NCI-H146 treated with DMSO at 0.1 percent for 48 hours (cell line): ENCODE measurements around the gene ABHD13.
"Not testable (repeated sequence)": the region's sequence is repeated elsewhere in the genome, so short reads cannot be mapped to it uniquely, and the experiment has no call there.

Experiments
- DNase-seq: peaks from one replicate; lab custom pipeline; 2025; ENCODE audit not compliant: unreplicated experiment; lab: John Stamatoyannopoulos, UW

The ABHD13 gene

DNA sequence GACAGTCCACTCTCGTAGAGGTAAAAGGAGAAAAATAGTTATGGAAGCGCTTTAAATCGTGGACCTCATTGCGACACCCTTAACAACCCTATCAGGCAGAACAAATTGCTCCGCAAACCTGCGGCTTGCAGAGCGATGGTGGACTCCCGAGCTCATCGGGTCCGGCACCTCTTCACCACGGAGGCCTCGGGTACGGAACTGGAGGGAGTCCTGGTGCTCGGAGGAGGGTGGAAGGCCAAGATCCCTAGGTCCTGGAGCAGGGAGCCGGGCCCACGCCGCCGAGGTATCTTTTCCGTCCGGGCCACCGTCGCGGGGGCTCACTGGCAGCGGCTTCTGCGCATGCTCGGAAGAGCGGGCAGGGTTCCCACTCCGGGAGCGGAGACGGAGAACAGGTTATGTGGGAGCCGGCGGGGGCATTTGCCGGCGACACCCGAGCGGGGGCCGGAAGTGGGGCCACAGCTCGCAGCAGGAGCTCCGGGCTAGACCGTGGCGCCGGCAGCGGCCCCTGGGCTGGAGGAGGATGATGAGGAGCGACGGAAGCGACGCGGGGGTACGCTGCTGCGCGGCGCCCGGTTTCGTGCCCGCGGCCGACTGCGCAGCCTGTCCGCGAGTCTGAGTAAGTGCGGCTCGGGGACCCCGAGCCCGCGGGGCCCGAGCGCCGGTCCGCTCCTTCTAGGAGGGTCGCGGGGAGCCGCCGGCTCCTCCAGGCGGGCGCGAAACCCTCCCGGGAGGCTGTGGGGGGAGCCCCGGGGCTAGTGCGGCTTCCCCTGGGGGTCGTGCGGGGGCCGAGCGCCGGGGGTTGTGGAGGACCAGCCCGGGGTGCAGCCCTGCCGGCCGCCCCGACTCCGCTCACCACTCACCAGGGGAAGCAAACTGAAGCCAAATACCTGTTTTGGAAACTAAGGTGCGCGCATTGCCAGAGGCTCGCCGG lies at the start of gene ABHD13:
Gene ABHD13 (plus strand): TSS at position 349 of the 931 bp plus-strand sequence. CDS start 10,827 bp downstream, outside the sequence.
- peak; percentile 88 for DNase-seq

DNA sequence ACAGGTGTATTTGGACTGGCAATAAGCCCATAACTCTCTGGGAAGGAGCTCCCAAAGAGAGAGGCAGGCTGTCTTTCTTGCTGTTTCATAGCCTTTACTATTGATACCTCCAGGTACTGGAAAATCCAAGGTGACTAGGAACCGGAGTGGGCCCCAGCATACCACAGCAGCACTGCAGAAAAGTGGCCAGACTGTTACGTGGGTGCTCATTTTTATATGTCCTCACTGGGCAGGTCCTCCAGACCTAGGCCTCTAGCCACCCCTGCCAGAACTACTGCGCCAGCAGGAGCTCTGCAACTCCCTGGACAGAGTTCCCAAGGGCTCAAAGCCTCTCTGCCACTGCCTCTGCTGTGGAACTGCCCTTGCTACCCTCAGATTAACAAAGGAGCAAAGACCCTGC lies 49.3 kb upstream of the ABHD13 start:
- DNase-seq, result no peak

DNA sequence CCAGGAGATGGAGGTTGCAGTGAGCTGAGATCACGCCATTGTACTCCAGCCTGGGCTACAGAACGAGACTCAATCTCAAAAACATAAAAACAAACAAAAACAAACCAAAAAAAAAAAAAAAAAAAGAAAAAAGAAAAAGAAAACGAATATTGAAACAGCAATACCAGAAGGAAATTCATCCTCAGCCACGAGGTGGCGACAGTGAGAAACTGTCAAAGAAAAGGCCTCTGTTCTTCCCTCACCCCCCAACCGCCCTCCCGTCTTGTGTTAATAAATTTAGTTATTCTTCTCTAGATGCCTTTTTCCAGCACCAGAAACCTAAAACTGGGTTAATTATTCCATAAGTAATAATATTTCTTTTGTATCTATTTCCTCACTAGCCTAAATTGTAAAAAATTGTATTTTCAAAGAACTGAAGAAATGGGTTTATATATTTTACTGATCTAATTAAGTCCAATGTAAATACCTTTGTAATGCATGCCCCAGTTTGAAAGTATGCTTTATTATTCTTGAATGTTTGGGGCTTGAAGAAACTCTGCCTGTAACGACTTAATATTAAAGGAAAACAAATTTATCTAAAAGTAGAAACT lies 41.4 kb upstream of the ABHD13 start:
- no peak for DNase-seq

DNA sequence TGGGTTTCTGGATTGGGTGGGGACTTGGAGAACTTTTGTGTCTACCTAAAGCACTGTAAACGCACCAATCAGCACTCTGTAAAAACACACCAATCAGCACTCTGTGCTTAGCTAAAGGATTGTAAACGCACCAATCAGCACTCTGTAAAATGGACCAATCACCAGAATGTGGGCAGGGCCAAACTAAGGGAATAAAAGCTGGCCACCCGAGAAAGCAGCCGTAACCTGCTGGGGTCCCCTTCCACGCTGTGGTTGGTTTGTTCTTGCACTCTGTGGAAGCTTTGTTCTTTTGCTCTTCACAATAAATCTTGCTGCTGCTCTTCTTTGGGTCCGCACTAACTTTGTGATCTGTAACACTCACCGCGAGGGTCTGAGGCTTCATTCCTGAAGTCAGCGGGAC lies 40.1 kb upstream of the ABHD13 start:
- DNase-seq, result no peak

DNA sequence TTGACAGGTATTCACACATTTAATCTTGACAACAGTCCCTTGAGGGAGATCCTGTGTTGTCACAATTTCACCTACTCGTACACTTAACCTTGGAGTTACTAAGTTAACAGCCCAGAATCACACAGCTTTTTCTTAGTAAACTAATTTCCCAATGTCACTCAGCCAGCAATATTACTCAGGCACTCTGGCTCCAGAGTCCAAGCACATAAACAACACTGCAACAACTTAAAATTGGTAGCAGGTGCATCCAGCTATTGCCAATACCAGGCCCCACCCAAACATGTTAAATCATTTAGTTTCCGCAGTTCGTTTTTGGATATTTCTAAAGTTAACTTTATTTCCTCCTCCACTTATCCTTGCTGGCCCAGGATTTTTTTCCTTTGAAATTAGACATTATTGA lies 35.5 kb upstream of the ABHD13 start:
- DNase-seq, result no peak

DNA sequence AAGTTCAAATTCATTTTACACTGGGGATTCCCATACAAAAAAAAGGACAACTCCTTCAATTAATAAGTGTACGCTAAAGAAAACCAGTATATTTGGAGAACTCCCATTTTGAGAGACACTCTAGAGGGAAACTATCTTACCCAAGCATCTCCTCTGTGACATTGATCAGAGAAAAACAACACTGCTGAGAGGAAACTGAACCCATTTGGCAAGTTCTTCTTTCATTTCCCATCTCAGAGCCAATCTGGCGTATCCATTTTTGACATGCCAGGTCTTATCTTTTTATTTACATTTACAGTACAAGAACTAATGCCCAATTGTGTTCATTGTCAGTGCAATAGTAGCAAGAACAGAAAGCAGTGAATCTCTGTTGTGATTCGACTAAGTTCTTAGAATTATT lies 33.0 kb upstream of the ABHD13 start:
- no peak for DNase-seq

DNA sequence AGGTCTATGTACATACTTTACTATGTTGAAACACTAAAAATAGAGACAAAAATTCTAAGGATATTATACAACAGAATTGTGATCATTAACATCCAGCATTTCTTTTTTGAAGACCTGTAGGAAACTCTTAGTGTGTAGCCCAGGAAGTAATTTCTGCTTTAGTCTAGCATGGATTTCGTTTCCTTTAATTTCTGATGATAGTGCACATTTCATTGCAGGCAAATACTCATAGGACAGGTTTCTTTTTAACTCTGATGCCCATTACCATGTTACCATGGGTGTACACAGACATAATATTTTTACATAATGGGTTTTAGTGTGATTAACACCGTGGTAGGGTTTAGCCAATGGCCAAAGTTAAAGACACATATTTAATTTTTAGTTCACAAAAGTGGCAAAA lies 29.9 kb upstream of the ABHD13 start:
- DNase-seq, result no peak

DNA sequence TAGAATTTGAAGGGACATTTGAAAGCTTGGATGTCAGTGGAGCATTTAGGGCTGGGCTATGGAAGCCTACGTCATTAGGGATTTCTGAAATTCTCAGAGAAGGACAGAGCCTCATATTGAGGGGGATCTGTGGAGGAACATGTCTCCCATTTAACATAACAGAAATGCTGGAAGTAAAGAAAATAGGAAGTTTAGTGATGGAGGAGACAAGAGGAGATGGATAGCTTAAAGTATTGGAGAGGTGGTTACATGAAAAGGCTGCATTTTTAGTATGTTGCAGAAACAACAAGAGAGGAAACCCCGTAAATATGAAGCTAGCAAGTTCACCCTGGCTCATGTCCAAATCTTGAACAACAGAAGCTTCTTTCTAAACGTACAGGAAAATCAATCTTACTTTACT lies 27.3 kb upstream of the ABHD13 start:
- no peak for DNase-seq

DNA sequence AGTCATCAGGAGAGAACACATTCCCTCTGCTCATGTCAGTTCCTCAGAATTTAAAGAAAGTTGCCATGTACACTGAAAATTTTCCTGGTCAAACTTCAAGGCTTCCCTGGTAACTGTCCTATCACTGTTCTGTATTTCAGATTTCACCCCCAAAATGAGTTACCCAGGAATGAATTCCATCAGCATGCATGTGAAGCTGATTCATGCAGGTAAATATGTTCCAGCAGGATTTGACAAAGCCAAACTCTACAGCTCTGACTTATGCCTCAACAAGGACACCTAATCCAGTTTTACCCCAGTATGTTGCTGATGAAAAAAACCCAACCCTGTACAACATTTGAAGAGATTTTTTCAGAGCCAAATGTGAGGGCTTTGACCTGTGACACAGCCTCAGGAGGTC lies 24.4 kb upstream of the ABHD13 start:
- no peak for DNase-seq

DNA sequence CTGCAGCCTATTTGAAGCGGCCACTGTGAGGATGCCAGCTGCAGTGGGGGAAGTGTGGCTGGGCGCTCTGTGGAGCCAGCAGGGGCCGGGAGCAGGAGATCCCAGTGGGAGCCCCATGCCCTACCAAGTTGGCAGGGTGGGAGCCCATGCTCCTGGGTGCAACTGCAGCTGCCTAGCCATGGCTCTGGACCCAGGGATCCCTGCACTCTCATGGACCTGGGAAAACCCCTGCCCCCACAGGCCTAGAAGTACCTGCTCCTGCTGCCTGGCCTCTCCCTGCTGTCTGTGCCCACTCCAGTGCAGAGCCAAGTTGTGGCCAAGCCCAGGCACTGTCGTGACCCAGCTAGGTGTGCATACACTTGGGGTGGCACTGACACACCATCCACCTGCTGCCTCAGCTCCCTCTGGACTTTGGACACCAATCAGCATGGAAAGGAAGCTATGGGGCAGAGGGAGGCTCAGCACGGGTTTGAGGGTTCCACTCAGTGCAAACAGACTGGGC lies 23.7 kb upstream of the ABHD13 start:
- no peak for DNase-seq

DNA sequence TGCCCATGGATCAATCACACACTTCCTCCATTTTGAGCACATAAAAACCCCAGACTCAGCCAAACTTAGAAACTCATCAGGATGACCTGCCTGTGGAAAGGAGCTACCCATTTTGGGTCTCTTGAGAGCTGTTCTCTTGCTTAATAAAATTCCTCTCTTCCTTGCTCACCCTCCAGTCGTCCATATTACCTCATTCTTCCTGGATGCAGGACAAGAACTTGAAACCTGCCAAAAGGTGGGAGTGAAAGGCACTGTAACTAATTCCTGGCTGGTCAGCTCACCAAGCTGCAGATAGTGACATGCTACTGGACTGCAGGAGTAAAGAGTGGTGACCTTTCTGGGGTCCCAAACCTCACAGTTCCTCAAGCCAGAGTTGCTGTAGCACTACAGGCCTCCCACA lies 23.0 kb upstream of the ABHD13 start:
- DNase-seq, result no peak

DNA sequence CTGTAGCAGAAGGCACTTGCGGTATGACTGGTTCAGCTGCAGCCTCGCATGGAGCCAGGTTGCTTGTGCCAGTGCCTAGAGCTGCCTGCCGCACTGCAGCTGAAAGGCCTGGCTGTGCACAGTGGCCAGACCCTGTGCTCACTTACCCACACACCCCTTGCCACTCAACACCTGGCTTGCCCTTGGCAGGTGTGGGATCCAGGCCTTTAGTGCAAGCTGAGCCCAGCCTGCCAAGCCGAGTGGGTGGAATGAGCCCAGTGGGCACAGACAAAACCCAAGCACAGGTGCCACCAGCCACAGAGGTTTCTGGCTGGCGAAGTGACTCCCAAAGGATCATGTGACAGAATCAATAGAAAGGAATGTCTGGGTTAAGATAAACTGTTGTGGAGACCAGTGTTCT lies 22.3 kb upstream of the ABHD13 start:
- no peak for DNase-seq

DNA sequence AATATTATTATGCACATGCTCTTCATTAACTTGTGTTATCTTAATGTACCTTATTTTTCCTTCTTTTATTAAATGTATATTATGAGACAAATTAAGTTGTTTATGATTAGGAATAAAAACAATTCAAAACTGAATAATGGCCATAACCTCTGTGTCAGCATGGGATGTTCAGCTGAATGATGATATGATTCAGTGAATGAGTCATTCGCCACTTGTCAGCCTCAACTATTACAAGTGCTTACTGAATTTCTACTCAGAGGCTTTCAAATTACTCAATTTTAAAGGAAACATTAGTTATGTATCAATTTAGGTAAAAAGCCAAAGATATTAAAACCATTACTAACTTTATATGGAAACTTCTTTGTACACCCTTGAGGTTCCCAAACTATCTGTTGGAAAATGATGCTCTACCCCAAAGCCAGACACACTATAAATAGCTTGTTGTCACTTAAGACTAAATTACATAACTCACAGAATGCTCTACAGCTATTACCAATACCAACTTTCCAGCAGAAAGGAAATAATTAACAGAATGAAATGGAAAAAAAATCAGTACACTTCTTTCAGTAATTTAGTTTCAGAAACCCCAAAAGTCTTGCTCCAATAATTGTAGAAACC lies 17.3 kb upstream of the ABHD13 start:
- no peak for DNase-seq

DNA sequence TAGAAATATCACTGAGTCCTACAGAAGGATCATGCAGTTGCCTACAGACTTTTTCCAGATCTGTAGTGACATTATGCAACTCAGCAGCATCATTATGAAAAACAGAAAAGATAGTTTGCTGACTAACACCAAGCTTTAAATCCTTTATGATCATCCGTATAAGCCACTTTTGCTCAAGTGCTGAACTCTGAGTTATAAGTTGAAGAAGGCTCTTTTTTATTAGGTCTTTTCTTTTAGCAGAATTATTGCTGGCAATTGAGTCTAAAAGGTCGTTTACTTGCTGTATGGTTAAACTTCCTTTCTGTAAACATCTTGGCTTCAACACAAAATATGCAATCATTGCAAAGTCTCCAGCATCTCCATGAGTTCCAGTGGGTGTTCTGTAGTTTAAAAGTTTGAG lies 7.6 kb upstream of the ABHD13 start:
- no peak for DNase-seq

DNA sequence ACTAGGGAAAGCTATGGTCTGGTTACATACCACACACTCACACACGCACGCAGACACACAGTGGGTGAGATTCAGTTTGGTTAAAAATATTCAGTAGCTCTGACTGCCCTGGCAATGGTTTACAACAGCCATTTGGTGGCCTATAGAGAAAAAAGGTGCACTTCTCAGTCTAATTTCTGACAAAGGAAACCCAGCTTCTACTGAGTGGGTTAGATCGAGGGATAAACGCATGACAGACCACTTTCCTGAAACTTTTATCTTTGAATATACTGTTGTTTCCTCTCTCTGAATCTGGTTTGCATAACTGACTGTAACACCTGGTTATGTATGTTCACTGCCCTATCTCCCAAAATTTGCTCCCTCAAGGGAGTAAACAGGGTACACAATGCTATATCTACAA lies 5.3 kb upstream of the ABHD13 start:
- no peak for DNase-seq

DNA sequence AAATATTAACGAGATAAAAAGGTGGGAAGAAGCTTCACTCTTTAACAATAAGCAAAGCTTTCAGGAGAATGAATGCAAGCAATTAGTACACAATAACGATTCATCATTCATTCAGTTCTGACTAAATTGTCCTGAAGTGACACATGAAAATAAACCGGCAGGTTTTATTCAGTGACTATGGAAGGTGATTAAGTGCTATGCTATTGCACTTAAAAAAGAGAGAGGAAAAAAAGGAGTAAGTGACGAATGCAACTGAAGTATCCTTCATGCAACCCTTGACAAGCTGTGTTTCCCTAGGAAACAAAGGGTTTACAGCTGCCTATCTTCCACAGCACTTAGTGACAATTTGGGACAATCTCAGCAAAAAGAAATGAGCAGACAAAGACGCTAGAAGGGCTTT lies 4.2 kb upstream of the ABHD13 start:
- DNase-seq, result no peak

DNA sequence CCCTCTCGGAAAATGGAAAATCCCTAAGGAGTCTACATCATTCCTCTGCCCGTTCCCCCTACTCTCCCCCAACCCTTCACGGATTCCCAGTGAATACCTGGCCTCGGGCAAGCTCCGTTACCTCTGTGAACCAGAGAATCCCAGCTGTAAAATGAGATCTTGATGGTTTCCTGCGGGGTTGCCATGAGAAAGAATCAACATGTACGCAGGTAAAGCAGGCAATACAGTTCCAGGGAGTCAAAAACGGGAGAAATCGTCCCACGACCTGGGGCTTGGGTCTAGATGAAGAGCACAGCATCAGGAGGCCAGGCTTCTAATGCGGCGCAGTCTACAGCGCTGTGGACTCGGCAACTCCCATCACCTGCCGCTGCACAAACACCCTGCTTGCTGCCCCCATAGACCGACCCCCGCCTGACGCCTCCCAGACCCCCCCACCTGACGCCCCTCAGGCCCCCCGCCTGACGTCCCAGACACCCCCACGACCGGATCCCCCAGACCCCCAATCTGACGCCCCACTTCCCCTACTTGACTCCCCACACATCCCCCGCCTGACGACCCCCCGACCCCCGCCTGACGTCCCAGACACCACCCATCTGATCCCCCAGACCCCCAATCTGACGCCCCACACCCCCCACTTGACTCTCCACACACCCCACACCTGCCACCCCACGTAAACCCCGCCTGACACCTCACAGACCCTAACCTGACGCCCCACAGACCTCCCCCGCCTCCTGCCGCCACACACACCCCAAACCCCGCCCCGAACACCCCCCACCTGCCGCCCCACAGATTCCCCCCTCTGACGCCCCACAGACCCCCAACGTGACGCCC lies 3.5 kb upstream of the ABHD13 start:
- DNase-seq, result peak; percentile 48

DNA sequence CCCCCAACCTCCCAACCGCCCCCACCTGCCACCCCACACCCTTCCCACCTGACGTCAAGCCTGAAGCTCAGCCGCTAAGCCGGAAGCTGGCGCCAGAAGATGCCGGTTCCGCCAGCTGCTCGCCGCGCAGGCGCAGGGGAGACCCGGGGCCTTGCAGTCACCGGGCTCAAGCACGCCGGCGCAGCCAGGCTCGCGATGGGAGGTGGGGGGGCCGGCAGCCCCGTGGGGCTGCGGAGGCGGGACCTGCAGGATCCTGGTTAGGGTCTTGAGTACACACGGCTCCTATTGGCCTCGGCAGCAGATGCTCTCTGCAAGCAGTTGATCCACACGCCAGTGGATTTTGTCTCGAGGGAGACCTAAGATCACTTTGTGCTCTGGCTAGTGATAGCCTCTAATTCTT lies 2.8 kb upstream of the ABHD13 start, which contains the start of gene LIG4:
Gene LIG4 (minus strand): TSS at position 101 of the 400 bp plus-strand sequence. CDS start 4,268 bp downstream, outside the sequence.
- DNase-seq, result peak; percentile 83

DNA sequence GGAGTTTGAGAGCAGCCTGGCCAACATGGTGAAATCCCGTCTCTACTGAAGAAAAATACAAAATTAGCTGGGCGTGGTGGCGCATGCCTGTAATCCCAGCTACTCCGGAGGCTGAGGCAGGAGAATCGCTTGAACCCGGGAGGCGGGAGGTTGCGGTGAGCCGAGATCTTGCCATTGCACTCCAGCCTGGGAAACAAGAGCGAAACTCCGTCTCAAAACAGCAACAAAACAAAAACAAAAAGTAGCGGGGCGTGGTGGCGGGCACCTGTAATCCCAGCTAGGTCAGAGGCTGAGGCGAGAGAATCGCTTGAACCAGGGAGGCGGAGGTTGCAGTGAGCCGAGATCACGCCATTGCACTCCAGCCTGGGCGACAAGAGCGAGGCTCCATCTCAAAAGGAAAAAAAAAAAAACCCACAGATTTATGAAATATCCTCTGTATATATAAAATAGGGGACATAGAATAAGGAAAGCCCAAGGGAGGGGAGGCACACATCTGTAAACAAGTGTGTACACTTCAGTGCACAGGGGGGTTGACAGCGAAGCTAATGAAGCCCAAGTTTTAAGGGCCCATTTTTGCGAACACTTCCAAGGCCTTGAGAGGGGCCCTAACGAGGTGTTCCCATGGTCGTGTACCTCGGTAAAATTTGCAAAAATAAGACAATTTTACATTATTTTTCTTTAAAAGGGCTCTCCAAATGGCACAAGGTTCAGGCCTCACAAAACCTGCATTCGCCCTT lies 717 bp upstream of the ABHD13 start:
- not testable (repeated sequence) for DNase-seq

DNA sequence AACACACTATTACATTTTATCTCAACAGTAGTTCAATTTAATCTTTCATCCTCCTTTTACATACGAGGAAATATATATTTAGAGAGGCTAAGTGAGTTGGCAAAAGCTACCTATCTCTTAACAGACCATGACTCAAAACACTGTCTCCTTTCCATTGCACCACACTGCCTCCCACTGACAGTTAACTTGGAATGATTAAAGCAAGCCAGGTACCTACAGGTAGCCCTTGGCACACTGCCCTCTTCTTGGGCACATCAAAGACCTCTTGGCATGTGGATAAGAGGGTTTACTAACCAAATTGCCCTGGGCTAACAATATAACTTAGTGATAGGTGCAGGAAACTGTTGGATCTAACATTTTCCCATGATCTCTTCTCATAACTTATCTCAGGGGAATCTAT lies 1.8 kb downstream of the ABHD13 start:
- no peak for DNase-seq
